ENCODE measurements around the gene FBXL7.

FBXL7 gene

DNA sequence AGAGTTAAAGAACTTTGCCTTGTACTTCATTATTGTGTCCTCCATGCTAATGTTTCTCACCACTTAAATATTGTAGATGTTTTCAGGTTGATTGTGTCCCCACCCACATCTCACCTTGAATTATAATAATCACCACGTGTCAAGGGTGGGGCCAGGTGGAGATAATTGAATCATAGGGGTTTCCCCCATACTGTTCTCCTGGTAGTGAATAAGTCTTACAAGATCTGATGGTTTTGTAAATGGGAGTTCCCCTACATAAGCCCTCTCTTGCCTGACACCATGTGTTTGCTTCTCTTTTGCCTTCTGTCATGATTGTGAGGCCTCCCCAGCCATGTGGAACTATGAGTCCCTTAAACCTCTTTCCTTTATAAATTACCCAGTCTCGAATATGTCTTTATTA lies 248.3 kb downstream of the FBXL7 start:
- Histone ChIP-seq H3K36me3 (replicated peaks) (no peaks in the 10 kb centered on the region), H3K4me3 (ENCODE audit: low read depth, low read length) (no peak overlapping the region), H3K27me3 (replicated peaks) (no peaks in the 10 kb centered on the region), H3K27ac (no peak overlapping the region)
- TF ChIP-seq, protein P1, sequence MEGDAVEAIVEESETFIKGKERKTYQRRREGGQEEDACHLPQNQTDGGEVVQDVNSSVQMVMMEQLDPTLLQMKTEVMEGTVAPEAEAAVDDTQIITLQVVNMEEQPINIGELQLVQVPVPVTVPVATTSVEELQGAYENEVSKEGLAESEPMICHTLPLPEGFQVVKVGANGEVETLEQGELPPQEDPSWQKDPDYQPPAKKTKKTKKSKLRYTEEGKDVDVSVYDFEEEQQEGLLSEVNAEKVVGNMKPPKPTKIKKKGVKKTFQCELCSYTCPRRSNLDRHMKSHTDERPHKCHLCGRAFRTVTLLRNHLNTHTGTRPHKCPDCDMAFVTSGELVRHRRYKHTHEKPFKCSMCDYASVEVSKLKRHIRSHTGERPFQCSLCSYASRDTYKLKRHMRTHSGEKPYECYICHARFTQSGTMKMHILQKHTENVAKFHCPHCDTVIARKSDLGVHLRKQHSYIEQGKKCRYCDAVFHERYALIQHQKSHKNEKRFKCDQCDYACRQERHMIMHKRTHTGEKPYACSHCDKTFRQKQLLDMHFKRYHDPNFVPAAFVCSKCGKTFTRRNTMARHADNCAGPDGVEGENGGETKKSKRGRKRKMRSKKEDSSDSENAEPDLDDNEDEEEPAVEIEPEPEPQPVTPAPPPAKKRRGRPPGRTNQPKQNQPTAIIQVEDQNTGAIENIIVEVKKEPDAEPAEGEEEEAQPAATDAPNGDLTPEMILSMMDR (IDR thresholded peaks at IDR 0.05; ENCODE audit: low read depth, low read length, missing control alignments), result no peak
- in situ Hi-C loops (cut with HindIII; ENCODE audit: low pct_ligation_motif_present, low sequenced_read_pairs), result no loop called here
- no peak for DNase-seq

DNA sequence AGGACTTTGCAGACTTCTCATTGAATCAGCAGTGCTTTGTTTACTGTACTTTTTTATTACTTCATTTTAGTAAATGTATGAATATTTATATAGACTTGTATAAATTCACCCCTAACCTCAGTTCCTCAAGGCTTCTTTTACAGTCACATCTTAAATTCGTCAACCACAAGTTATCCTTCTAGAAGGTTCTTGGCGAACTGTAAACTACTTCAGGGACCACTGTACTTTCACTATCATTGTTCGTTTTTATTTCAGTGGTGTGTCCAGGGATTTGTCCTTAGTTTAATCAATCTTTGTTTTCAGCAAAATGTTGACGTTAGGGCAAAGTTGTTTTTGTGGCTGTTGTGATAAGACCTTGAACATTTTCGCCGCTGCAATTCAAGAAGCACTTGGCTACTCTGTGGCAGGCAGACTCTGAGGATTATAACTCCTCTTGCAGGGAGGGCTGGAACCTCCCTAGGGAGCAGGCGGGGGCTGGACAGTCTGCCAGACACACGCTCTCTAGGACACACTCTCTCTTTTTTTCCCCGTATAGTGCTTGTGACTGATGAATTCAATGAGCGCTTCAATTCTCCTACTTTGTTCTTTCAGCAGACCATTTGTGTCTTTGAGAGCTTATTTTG lies 252.8 kb downstream of the FBXL7 start:
- Histone ChIP-seq H3K27ac (no peak overlapping the region), H3K36me3 (replicated peaks) (no peaks in the 10 kb centered on the region), H3K4me3 (ENCODE audit: low read depth, low read length) (peak overlapping the region; percentile 35), H3K27me3 (replicated peaks) (no peaks in the 10 kb centered on the region)
- in situ Hi-C loops (cut with HindIII; ENCODE audit: low pct_ligation_motif_present, low sequenced_read_pairs), result no loop called here
- TF ChIP-seq, protein P1 (IDR thresholded peaks at IDR 0.05; ENCODE audit: low read depth, low read length, missing control alignments), result no peak
- peak; percentile 61 for DNase-seq

DNA sequence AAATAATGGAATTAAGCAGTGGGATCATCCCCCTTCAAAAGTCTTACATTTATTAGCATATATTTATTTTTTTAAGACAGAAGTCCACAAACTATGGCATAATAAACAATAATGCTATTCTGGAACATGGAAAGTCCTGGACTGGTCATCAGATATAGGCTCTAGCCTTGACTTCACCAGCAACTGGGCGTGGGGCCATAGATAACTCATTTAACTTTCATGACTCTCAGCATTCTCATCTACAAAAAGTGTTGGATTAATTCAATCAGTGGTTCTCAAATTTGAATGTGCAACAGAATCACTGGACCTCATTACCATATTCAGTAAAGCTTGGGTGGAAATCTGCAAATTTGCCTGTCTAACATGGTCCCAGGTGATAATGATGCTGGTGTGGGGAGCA lies 253.8 kb downstream of the FBXL7 start:
- no peaks in the 10 kb centered on the region for H3K36me3 ChIP-seq (replicated peaks)
- in situ Hi-C loops (cut with HindIII; ENCODE audit: low pct_ligation_motif_present, low sequenced_read_pairs), result no loop called here

DNA sequence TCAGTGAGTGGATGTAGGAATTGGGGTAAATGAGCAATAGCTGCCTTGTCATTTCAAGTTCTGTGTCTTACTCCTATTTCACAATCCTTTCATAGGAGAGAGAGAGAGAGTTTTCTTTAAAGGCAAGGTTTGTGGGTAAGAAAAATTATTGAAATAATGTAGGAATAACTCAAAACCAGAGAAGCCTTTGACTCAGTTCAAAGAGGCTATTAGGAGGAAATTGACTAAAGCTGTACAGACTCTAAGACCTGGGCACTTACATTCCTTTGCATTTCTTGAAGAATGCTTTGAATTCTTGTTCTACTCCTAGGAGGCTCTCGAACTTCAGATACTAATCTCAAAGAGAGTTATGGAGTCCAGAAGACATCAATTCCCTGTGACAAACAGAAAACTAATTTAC lies 257.1 kb downstream of the FBXL7 start:
- H3K4me3 ChIP-seq (ENCODE audit: low read depth, low read length), result no peak overlapping the region
- no peaks in the 10 kb centered on the region for H3K27me3 ChIP-seq (replicated peaks)
- H3K27ac ChIP-seq, result no peak overlapping the region
- TF ChIP-seq, protein P1 (IDR thresholded peaks at IDR 0.05; ENCODE audit: low read depth, low read length, missing control alignments), result no peak
- DNase-seq, result no peak
- H3K36me3 ChIP-seq (replicated peaks), result no peaks in the 10 kb centered on the region
- in situ Hi-C loops (cut with HindIII; ENCODE audit: low pct_ligation_motif_present, low sequenced_read_pairs), result no loop called here

More for the DNA sequence above, 253.8 kb downstream of the FBXL7 start:
- no peak for DNase-seq
- TF ChIP-seq, protein P1 (IDR thresholded peaks at IDR 0.05; ENCODE audit: low read depth, low read length, missing control alignments), result no peak
- no peak overlapping the region for H3K4me3 ChIP-seq (ENCODE audit: low read depth, low read length)
- no peak overlapping the region for H3K27ac ChIP-seq
- H3K27me3 ChIP-seq (replicated peaks), result no peaks in the 10 kb centered on the region

DNA sequence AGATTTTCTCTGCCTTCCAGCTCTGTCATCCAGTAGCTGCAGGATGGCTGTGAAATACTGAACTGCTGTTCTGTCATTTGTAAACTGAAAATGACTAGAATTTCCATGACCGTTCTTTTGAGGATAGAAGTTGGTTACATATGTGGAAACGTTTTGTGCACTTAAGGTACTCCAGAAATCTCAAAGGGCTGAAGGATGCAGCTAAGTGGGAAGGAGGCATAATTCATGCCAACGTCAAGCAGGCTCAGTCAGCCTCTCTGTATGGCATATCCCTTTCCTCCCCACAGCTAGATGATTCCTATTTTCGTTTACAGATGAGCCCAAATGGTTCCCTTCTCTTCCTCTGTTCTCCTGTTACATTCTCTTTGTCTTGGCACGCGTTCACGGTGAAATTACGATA lies 257.6 kb downstream of the FBXL7 start:
- DNase-seq, result no peak

More for the DNA sequence above, 257.6 kb downstream of the FBXL7 start:
- in situ Hi-C loops (cut with HindIII; ENCODE audit: low pct_ligation_motif_present, low sequenced_read_pairs), result no loop called here
- Histone ChIP-seq H3K36me3 (replicated peaks) (no peaks in the 10 kb centered on the region), H3K27me3 (replicated peaks) (no peaks in the 10 kb centered on the region), H3K27ac (no peak overlapping the region), H3K4me3 (ENCODE audit: low read depth, low read length) (no peak overlapping the region)
- TF ChIP-seq, protein P1 (IDR thresholded peaks at IDR 0.05; ENCODE audit: low read depth, low read length, missing control alignments), result no peak

Data from brain microvascular endothelial cell (primary cell).